HEK293 (cell line): ENCODE data around the gene SLC35E1.

Experiments
- CTCF ChIP-seq: fragments of 450-650 bp; formaldehyde crosslinking; IDR thresholded peaks from 2 replicates; pipeline ENCODE4 v1.5.1; 2016; ENCODE audit warnings: missing biosample characterization, missing genetic modification characterization
- REST ChIP-seq: fragments of 450-650 bp; formaldehyde crosslinking; IDR thresholded peaks from 2 replicates; pipeline ENCODE4 v1.5.1; 2016; ENCODE audit warnings: missing biosample characterization, missing genetic modification characterization
- SALL2 ChIP-seq: fragments of 450-650 bp; formaldehyde crosslinking; IDR thresholded peaks from 2 replicates; pipeline ENCODE4 v1.5.0; 2017; ENCODE audit warnings: missing biosample characterization, mild to moderate bottlenecking, missing genetic modification characterization, borderline replicate concordance
- TSHZ1 ChIP-seq: fragments of 450-650 bp; formaldehyde crosslinking; IDR thresholded peaks from 2 replicates; pipeline ENCODE4 v1.5.1; 2016; ENCODE audit warnings: missing biosample characterization, missing genetic modification characterization, borderline replicate concordance
- WT1 ChIP-seq: fragments of 450-650 bp; formaldehyde crosslinking; IDR thresholded peaks from 2 replicates; pipeline ENCODE4 v1.5.1; 2016; ENCODE audit warnings: missing biosample characterization, missing genetic modification characterization
- ZNF280C ChIP-seq: fragments of 450-650 bp; formaldehyde crosslinking; IDR thresholded peaks from 2 replicates; pipeline ENCODE4 v1.5.1; 2016; ENCODE audit warnings: missing biosample characterization, missing genetic modification characterization
- ZNF560 ChIP-seq: fragments of 450-650 bp; formaldehyde crosslinking; IDR thresholded peaks from 2 replicates; pipeline ENCODE4 v1.5.1; 2017; ENCODE audit warnings: missing biosample characterization, missing genetic modification characterization, borderline replicate concordance
- ZNF639 ChIP-seq: fragments of 450-650 bp; formaldehyde crosslinking; IDR thresholded peaks from 2 replicates; pipeline ENCODE4 v1.5.1; 2016; ENCODE audit warnings: missing biosample characterization, missing genetic modification characterization
- ZNF701 ChIP-seq: fragments of 450-650 bp; formaldehyde crosslinking; IDR thresholded peaks from 2 replicates; pipeline ENCODE4 v1.5.1; 2016; ENCODE audit warnings: missing biosample characterization, missing genetic modification characterization
- ZNF791 ChIP-seq: fragments of 450-650 bp; formaldehyde crosslinking; IDR thresholded peaks from 2 replicates; pipeline ENCODE4 v1.5.1; 2016; ENCODE audit warnings: missing biosample characterization, missing genetic modification characterization
- ZNF792 ChIP-seq: fragments of 450-650 bp; formaldehyde crosslinking; IDR thresholded peaks from 2 replicates; pipeline ENCODE4 v1.5.1; 2016; ENCODE audit warnings: missing biosample characterization, missing genetic modification characterization
- ZSCAN30 ChIP-seq: fragments of 450-650 bp; IDR thresholded peaks from 2 replicates; pipeline ENCODE4 v1.5.1; 2018; ENCODE audit warnings: missing biosample characterization, mild to moderate bottlenecking, missing genetic modification characterization, moderate library complexity
- ZSCAN4 ChIP-seq: fragments of 450-650 bp; formaldehyde crosslinking; IDR thresholded peaks from 2 replicates; pipeline ENCODE4 v1.5.1; 2017; ENCODE audit warnings: missing biosample characterization, missing genetic modification characterization

- TF ChIP-seq CTCF (tag by site-specific recombination), result no peak
- no peak for TF ChIP-seq ZNF560 (tag by site-specific recombination)
- no peak for TF ChIP-seq ZSCAN30 (tag by site-specific recombination)
- TF ChIP-seq ZNF792 (tag by site-specific recombination), result no peak
- TF ChIP-seq ZNF791, result no peak
- no peak for TF ChIP-seq TSHZ1 (tag by site-specific recombination)
- no peak for TF ChIP-seq ZNF639
- TF ChIP-seq ZNF701 (tag by site-specific recombination), result no peak
- TF ChIP-seq SALL2, result no peak
- no peak for TF ChIP-seq WT1 (tag by site-specific recombination)
- no peak for TF ChIP-seq ZNF280C (tag by site-specific recombination)
- TF ChIP-seq ZSCAN4 (tag by site-specific recombination), result no peak
- TF ChIP-seq REST (tag by site-specific recombination), result no peak
Observed at GRCh38 chr19:16566161-16566560, 6.1 kb downstream of the SLC35E1 start.
